GM21619 (cell line): Measurements from ENCODE around the gene AARSD1.
A peak's percentile ranks its signal among the peaks of the same experiment; 100 is the strongest.
"Not testable (repeated sequence)": the region's sequence is repeated elsewhere in the genome, so short reads cannot be mapped to it uniquely, and the experiment has no call there.

Source experiments
- ATAC-seq: cut with Tn5 transposase; IDR thresholded peaks from one replicate; pipeline ENCODE4 v1.9.1; 2021; ENCODE audit not compliant: unreplicated experiment

AARSD1 gene

GRCh38 chr17:42964161-42964932 lies at the start of gene AARSD1:
AARSD1 (minus strand) TSS chr17:42964454; CDS start chr17:42964440, 14 bp downstream.
- ATAC-seq: peak; percentile 87

GRCh38 chr17:43013296-43013695 lies 49.0 kb upstream of the AARSD1 start:
- ATAC-seq: no peak

- ATAC-seq: no peak
These were observed 47.6 kb upstream of the AARSD1 start for GRCh38 chr17:43011728-43012472.

- ATAC-seq: no peak
These were observed 46.5 kb upstream of the AARSD1 start for GRCh38 chr17:43010667-43011308.

- ATAC-seq: peak; percentile 87
These were observed 42.6 kb upstream of the AARSD1 start, which contains the start of gene IFI35 for GRCh38 chr17:43006639-43007551. IFI35 (plus strand) TSS chr17:43006784; CDS start chr17:43006948, 164 bp downstream.

- ATAC-seq: no peak
These were observed 39.4 kb upstream of the AARSD1 start for GRCh38 chr17:43003542-43004172.

GRCh38 chr17:43000894-43001293 lies 36.6 kb upstream of the AARSD1 start:
- ATAC-seq: not testable (repeated sequence)

- no peak for ATAC-seq
These were observed 34.8 kb upstream of the AARSD1 start for GRCh38 chr17:42999003-42999525.

GRCh38 chr17:42997984-42998938 lies 34.0 kb upstream of the AARSD1 start, which contains the start of gene RPL27:
RPL27 (plus strand) TSS chr17:42998419; CDS start chr17:42998751, 332 bp downstream.
- peak; percentile 92 for ATAC-seq

GRCh38 chr17:42997390-42997983 lies 33.2 kb upstream of the AARSD1 start:
- ATAC-seq: no peak

GRCh38 chr17:42993913-42994312 lies 29.7 kb upstream of the AARSD1 start:
- ATAC-seq: not testable (repeated sequence)

GRCh38 chr17:42992872-42993271 lies 28.6 kb upstream of the AARSD1 start:
- no peak for ATAC-seq

GRCh38 chr17:42991471-42991870 lies 27.2 kb upstream of the AARSD1 start:
- ATAC-seq: no peak

GRCh38 chr17:42989726-42990652 lies 25.7 kb upstream of the AARSD1 start:
- ATAC-seq: no peak

GRCh38 chr17:42989141-42989540 lies 24.9 kb upstream of the AARSD1 start:
- no peak for ATAC-seq

GRCh38 chr17:42985225-42985624 lies 21.0 kb upstream of the AARSD1 start:
- peak; percentile 50 for ATAC-seq

- ATAC-seq: no peak
These were observed 18.0 kb upstream of the AARSD1 start for GRCh38 chr17:42982266-42982665.
